K562 (cell line): Measurements from ENCODE around the gene GPAT3. TPM values are rescaled to one million over a fixed set of nuclear protein-coding genes. Genes with fewer than 3 reads are reported as not detected.

ENCODE experiments used
- ATAC-seq: fragments of 200-7000 bp; cut with Tn5 transposase; 3 replicates; pipeline ENCODE4 v1.9.1; 2020; ENCODE audit warnings: moderate library complexity
- BruUV-seq: library from RNA; stranded (reverse); fragments of 400-500 nt; replicated peaks from 2 replicates; lab custom pipeline; 2021; lab: Mats Ljungman, UMichigan
- CTCF ChIA-PET: fragments of 300-600 bp; formaldehyde crosslinking; extraction: SDS; loops from one replicate; lab custom pipeline; 2021; ENCODE audit warnings: low intra/inter-chr PET ratio; lab: Yijun Ruan, JAX
- POLR2A ChIA-PET: fragments of 300-600, 350-650 bp; sonication (Branson Sonifier 250); formaldehyde crosslinking; extraction: SDS; loops from one replicate; lab custom pipeline; 2021; ENCODE audit warnings: antibody characterized with exemption, inconsistent platforms; lab: Yijun Ruan, JAX
- DNase-seq, 4 experiments: peaks; one replicate each; pipeline versions ENCODE4 v3.0.0 to v3.0.0-alpha.2; 2011 to 2018; ENCODE audit warnings: low spot score in 3 of 4, mixed read lengths in 3 of 4; ENCODE audit errors: extremely low read depth in 1 of 4
- FAIRE-seq: peaks from 2 replicates; lab custom pipeline; 2011; peaks lifted over from hg19 to GRCh38; lab: Jason Lieb, UNC
- H2AFZ ChIP-seq: 2 replicates; pipeline ENCODE4 v1.6.0; 2011; ENCODE audit warnings: low read depth, low read length, control low read depth, inconsistent platforms
- H3K27ac ChIP-seq: fragments of 200-600 bp; 3 replicates; pipeline ENCODE4 v1.8.0; 2011; ENCODE audit warnings: low read depth, mild to moderate bottlenecking, control low read depth, inconsistent platforms, low read length, moderate library complexity, mixed read lengths; ENCODE audit errors: extremely low read depth
- H3K27me3 ChIP-seq, 2 experiments: fragments of 300-600 bp in 1 of 2; 2 replicates in 1 of 2; 3 replicates in 1 of 2; pipeline versions ENCODE4 v1.6.0 to v1.8.0; 2011; ENCODE audit warnings: inconsistent platforms in 2 of 2, low read length in 2 of 2, mild to moderate bottlenecking in 1 of 2, mixed read lengths in 1 of 2, moderate library complexity in 1 of 2; ENCODE audit not compliant: control insufficient read depth in 2 of 2, insufficient read depth in 2 of 2
- H3K36me3 ChIP-seq: fragments of 300-600 bp; 3 replicates; pipeline ENCODE4 v1.8.0; 2011; ENCODE audit warnings: mild to moderate bottlenecking, low read length, inconsistent platforms; ENCODE audit not compliant: control insufficient read depth, insufficient read depth
- H3K4me1 ChIP-seq, 2 experiments: fragments of 200-600 bp in 1 of 2; replicated peaks in 1 of 2; 2 replicates in 1 of 2; 3 replicates in 1 of 2; pipeline versions ENCODE4 v1.5.1 to v1.8.0; 2011; ENCODE audit warnings: inconsistent platforms in 2 of 2, low read length in 2 of 2, mild to moderate bottlenecking in 1 of 2, mixed read lengths in 1 of 2, moderate library complexity in 1 of 2; ENCODE audit not compliant: control insufficient read depth in 2 of 2, insufficient read depth in 2 of 2
- H3K4me2 ChIP-seq: 2 replicates; pipeline ENCODE4 v1.6.1; 2011; ENCODE audit warnings: low read length, control low read depth, inconsistent platforms, mixed read lengths; ENCODE audit not compliant: insufficient read depth
- H3K4me3 ChIP-seq: fragments of 200-600 bp; sonication (generic), shearing (Covaris generic); 2 replicates; pipeline ENCODE4 v1.5.1; 2016; ENCODE audit warnings: control low read depth, inconsistent platforms
- H3K79me2 ChIP-seq: fragments of 200-600 bp; 3 replicates; pipeline ENCODE4 v1.8.0; 2011; ENCODE audit warnings: low read length, inconsistent platforms; ENCODE audit not compliant: control insufficient read depth, insufficient read depth
- H3K9ac ChIP-seq, 2 experiments: 2 replicates each; pipeline versions ENCODE4 v1.6.0 to v1.6.1; 2011; ENCODE audit warnings: low read depth in 2 of 2, low read length in 2 of 2, control low read depth in 1 of 2, inconsistent platforms in 1 of 2, mild to moderate bottlenecking in 1 of 2, mixed read lengths in 1 of 2; ENCODE audit not compliant: insufficient read depth in 1 of 2
- H3K9me1 ChIP-seq: one replicate; pipeline ENCODE4 v1.6.0; 2011; ENCODE audit warnings: inconsistent platforms, mild to moderate bottlenecking, low read length, moderate library complexity; ENCODE audit not compliant: control insufficient read depth, insufficient read depth
- H3K9me3 ChIP-seq: replicated peaks from 2 replicates; pipeline ENCODE4 v1.5.1; 2011; ENCODE audit warnings: low read depth, low read length, inconsistent platforms; ENCODE audit not compliant: control insufficient read depth, insufficient read depth
- H4K20me1 ChIP-seq: replicated peaks from 2 replicates; pipeline ENCODE4 v1.6.1; 2011; ENCODE audit warnings: low read length, inconsistent platforms, mixed read lengths; ENCODE audit not compliant: control insufficient read depth, insufficient read depth
- ATF3 ChIP-seq, 2 experiments: fragments of 450-650 bp in 1 of 2; sonication (generic) in 1 of 2; formaldehyde crosslinking in 1 of 2; IDR thresholded peaks in 1 of 2; conservative IDR thresholded peaks in 1 of 2; 2 replicates each; pipeline versions ENCODE4 v1.6.1 to v1.8.1; 2016 to 2023; ENCODE audit warnings: mild to moderate bottlenecking in 2 of 2, moderate library complexity in 2 of 2, inconsistent platforms in 1 of 2, missing genetic modification reagents in 1 of 2
- CEBPB ChIP-seq: fragments of 450-650 bp; IDR thresholded peaks from 2 replicates; pipeline ENCODE4 v1.6.1; 2016; ENCODE audit warnings: missing genetic modification characterization, missing compliant biosample characterization
- CEBPG ChIP-seq, 3 experiments: fragments of 200-800 bp in 1 of 3; sonication (Bioruptor generic) in 1 of 3; sonication (generic) in 1 of 3; formaldehyde crosslinking in 1 of 3; IDR thresholded peaks in 2 of 3; conservative IDR thresholded peaks in 1 of 3; 2 replicates each; pipeline versions ENCODE4 v1.6.1 to v1.8.0; 2016 to 2022; ENCODE audit warnings: missing compliant biosample characterization in 2 of 3, missing genetic modification characterization in 2 of 3, mild to moderate bottlenecking in 1 of 3, missing genetic modification reagents in 1 of 3
- THAP7 ChIP-seq: fragments of 250-450 bp; sonication (Bioruptor Pico); IDR thresholded peaks from 2 replicates; pipeline ENCODE4 v1.5.0; 2021
- ZFP30 ChIP-seq: fragments of 250-450 bp; sonication (Bioruptor Pico); IDR thresholded peaks from 2 replicates; pipeline ENCODE4 v1.8.0; 2022; ENCODE audit warnings: moderate library complexity, mild to moderate bottlenecking, inconsistent platforms, borderline replicate concordance
- WGBS: fragments of 100-300 bp; shearing (Covaris generic); methylation state at CpG from one replicate; pipeline ENCODE4 v1.1.6; 2016; ENCODE audit warnings: low coverage, mixed read lengths; ENCODE audit not compliant: insufficient coverage; ENCODE audit errors: missing lambda C conversion rate; 5-methylcytosine and 5-hydroxymethylcytosine counted together
- in situ Hi-C: fragments of 300-500 bp; cut with MboI; formaldehyde crosslinking; loops from 4 replicates; pipeline ENCODE4 v1.15.0; 2018; ENCODE audit warnings: inconsistent platforms, mixed read lengths
- intact Hi-C: fragments of 100-400 bp; cut with micrococcal nuclease; formaldehyde crosslinking; loops from 2 replicates; pipeline ENCODE4 v1.14.2; 2022
- polyA plus RNA-seq, 8 experiments: library from polyadenylated mRNA; depleted of rRNA in 4 of 8; stranded (reverse) in 5 of 8; unstranded in 3 of 8; fragments of >200 nt; fragmentation: Nextera tagmentation in 2 of 8; fragmentation: Illumina TruSeq in 1 of 8; extraction: Ambion mirVana in 2 of 8; extraction: Trizol in 1 of 8; gene quantifications; 2 replicates each; pipeline versions ENCODE4 v1.2.1 to v1.2.3, GENCODE V29; 2011 to 2014; ENCODE audit warnings: inconsistent platforms in 1 of 8, missing spikeins in 1 of 8
- total RNA-seq, 7 experiments: library from RNA; depleted of rRNA in 6 of 7; stranded (reverse); fragments of >200 nt in 6 of 7; fragmentation: Illumina TruSeq in 2 of 7; extraction: Trizol in 2 of 7; gene quantifications; 2 replicates each; pipeline versions ENCODE4 v1.2.1 to v1.2.3, GENCODE V29; 2011 to 2021; ENCODE audit warnings: low replicate concordance in 1 of 7

Gene GPAT3
- total and polyA plus RNA-seq, 9 of the 15 experiments (the other 6 are each of a cell fraction or from before 2014, with no cell fraction given) = 4.1 to 16.1 (median 13.1) TPM

- peaks cover 5 to 23% of the 10 kb centered on the region in 2 experiments; a peak in 4 of 5 replicates for H3K4me1 ChIP-seq
- POLR2A ChIA-PET = interaction anchor here (1.8 kb wide), 1 partner anchor 10 kb away, joined by 12 read pairs; the partner anchor contains the start of gene GPAT3
- BruUV-seq = no TSS peak
- no peak overlapping the region for H3K9ac ChIP-seq
- no peak overlapping the region for H2AFZ ChIP-seq
- H3K9me3 ChIP-seq = no peaks in the 10 kb centered on the region
- no peak for ATAC-seq
- intact Hi-C loops (no loop called here), in situ Hi-C loops (no loop called here)
- no peaks in the 10 kb centered on the region for H4K20me1 ChIP-seq
- H3K27me3 ChIP-seq = no peaks in the 10 kb centered on the region
- FAIRE-seq = no peak
- CTCF ChIA-PET = no interaction called here
- no peaks in the 10 kb centered on the region for H3K9me1 ChIP-seq
- 57% methylated on average over 3 of the region's 3 CpGs for WGBS
- no peak overlapping the region for H3K27ac ChIP-seq
- H3K4me2 ChIP-seq = no peak overlapping the region
- no peaks in the 10 kb centered on the region for H3K79me2 ChIP-seq
- H3K4me3 ChIP-seq = no peak overlapping the region
- no peak for DNase-seq
- TF ChIP-seq CEBPG (CRISPR knock-in tag; IDR thresholded peaks at IDR 0.05) (no peak), CEBPG (tag; conservative IDR thresholded peaks at IDR 0.05 in 1 of 2, IDR thresholded peaks at IDR 0.05 in 1 of 2) (0 out of 4 replicates have a peak, but pooled peaks of 1 of the 2 experiments have one; percentile 10), THAP7 (CRISPR knock-in tag) (no peak), ATF3 (IDR thresholded peaks at IDR 0.05) (peak; percentile 62; the same call in 1 of the 2 replicates), ATF3 (CRISPR knock-in tag; conservative IDR thresholded peaks at IDR 0.05) (no peak), CEBPB (peak; percentile 53; the same call in 1 of the 2 replicates), ZFP30 (no peak)
- H3K36me3 ChIP-seq = no peaks in the 10 kb centered on the region
These were observed 10.9 kb downstream of the GPAT3 start for GRCh38 chr4:83546786-83547185.
